Peyer's patch (tissue), 4 donors: ENCODE measurements around the gene MYCBPAP.

Experiments used
- POLR2A ChIP-seq, 2 donors: fragments of 450-650 bp; IDR thresholded peaks; one replicate each; pipeline ENCODE4 v1.5.1; 2017; ENCODE audit warnings: antibody characterized with exemption in 2 of 2, mild to moderate bottlenecking in 2 of 2, moderate library complexity in 2 of 2
- TF ChIP-seq, protein P1 (sequence below), 6 experiments: fragments of 450-650 bp in 4 of 6; fragments of 200-600 bp in 2 of 6; sonication (generic) in 1 of 6; IDR thresholded peaks; one replicate each; pipeline ENCODE4 v1.5.1; 2017 to 2019; ENCODE audit warnings: antibody characterized with exemption in 6 of 6, mild to moderate bottlenecking in 3 of 6, moderate library complexity in 1 of 6

DNA sequence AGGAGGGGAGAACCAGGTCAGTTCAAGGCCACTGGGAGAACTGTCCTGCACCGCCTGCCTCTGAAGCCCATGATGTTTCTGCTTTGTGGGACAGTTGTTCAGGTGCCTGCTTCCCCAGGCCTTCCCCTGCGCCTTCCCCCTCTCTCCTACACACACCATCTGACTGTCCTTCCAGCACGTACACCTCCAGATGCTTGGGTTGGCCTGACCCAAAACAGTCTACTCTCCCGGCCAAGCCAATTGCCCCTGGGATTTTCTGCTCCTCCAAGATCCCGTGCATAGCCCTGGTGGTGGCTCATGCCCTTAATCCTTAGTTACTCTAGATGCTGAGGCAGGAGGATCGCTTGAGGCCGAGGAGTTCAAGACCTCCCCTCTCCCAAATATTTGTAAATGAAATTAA, 30.3 kb upstream of the MYCBPAP start:
- TF ChIP-seq, protein P1, sequence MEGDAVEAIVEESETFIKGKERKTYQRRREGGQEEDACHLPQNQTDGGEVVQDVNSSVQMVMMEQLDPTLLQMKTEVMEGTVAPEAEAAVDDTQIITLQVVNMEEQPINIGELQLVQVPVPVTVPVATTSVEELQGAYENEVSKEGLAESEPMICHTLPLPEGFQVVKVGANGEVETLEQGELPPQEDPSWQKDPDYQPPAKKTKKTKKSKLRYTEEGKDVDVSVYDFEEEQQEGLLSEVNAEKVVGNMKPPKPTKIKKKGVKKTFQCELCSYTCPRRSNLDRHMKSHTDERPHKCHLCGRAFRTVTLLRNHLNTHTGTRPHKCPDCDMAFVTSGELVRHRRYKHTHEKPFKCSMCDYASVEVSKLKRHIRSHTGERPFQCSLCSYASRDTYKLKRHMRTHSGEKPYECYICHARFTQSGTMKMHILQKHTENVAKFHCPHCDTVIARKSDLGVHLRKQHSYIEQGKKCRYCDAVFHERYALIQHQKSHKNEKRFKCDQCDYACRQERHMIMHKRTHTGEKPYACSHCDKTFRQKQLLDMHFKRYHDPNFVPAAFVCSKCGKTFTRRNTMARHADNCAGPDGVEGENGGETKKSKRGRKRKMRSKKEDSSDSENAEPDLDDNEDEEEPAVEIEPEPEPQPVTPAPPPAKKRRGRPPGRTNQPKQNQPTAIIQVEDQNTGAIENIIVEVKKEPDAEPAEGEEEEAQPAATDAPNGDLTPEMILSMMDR (IDR thresholded peaks at IDR 0.05): no peak
- TF ChIP-seq POLR2A (IDR thresholded peaks at IDR 0.05): no peak
